IPS DF 6.9 (cell line): Measurements from ENCODE around the gene SYTL2.
A peak's percentile ranks its signal among the peaks of the same experiment; 100 is the strongest.

ENCODE experiments used
- DNase-seq: peaks from one replicate; pipeline ENCODE4 v3.0.0-alpha.2; 2013; ENCODE audit warnings: low read depth, low spot score
- H3K27ac ChIP-seq: one replicate; pipeline ENCODE4 v1.5.1; 2013; ENCODE audit warnings: low read length, control low read depth
- H3K27me3 ChIP-seq: 2 replicates; pipeline ENCODE4 v1.6.1; 2013; ENCODE audit warnings: mild to moderate bottlenecking, low read length; ENCODE audit not compliant: control insufficient read depth, insufficient read depth
- H3K36me3 ChIP-seq: 2 replicates; pipeline ENCODE4 v1.6.1; 2013; ENCODE audit warnings: low read length; ENCODE audit not compliant: control insufficient read depth, insufficient read depth
- H3K4me1 ChIP-seq: 2 replicates; pipeline ENCODE4 v1.6.1; 2013; ENCODE audit warnings: low read length; ENCODE audit not compliant: control insufficient read depth, insufficient read depth
- H3K4me3 ChIP-seq: 2 replicates; pipeline ENCODE4 v1.5.1; 2013; ENCODE audit warnings: mild to moderate bottlenecking, low read length
- H3K9me3 ChIP-seq: 2 replicates; pipeline ENCODE4 v1.6.1; 2013; ENCODE audit warnings: low read length, inconsistent platforms; ENCODE audit not compliant: control insufficient read depth, insufficient read depth
- WGBS: extraction: QIAGEN DNeasy Blood & Tissue Kit; methylation state at CpG from one replicate; pipeline ENCODE4 v1.1.7; 2013; ENCODE audit warnings: mixed read lengths, missing lambda C conversion rate; ENCODE audit not compliant: insufficient read length, insufficient coverage; 5-methylcytosine and 5-hydroxymethylcytosine counted together

SYTL2 gene

GRCh38 chr11:85735876-85736460, 75.0 kb downstream of the SYTL2 start:
- no CpG with 5 or more reads among the region's 5 CpGs for WGBS
- Histone ChIP-seq H3K27me3 (no peaks in the 10 kb centered on the region; the same call in 1 of the 2 replicates), H3K27ac (no peak overlapping the region), H3K36me3 (no peaks in the 10 kb centered on the region), H3K4me3 (no peak overlapping the region), H3K9me3 (no peaks in the 10 kb centered on the region), H3K4me1 (no peaks in the 10 kb centered on the region)
- no peak for DNase-seq

DNA sequence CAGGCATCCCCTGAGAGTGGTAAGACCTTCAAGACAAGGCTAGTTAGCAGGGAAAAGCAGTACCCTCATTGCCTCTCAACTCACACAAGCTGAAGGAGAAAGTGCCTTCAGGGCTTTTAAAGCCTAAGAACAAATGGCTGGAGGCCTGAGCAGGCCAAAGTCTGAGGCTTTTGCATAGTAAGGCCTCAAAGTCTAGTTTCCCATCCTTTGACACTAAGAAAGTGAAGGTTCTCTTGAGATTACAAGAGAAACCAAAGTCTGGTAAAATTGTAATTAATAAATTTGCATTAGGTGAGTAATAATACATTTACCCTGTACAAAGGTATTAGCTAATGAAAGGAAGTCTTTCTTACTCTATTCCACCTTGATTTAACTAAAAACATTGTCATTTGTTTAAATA, 78.0 kb downstream of the SYTL2 start:
- no peaks in the 10 kb centered on the region for H3K36me3 ChIP-seq
- no peak overlapping the region for H3K27ac ChIP-seq
- no peaks in the 10 kb centered on the region for H3K4me1 ChIP-seq
- H3K27me3 ChIP-seq = no peaks in the 10 kb centered on the region
- no peak for DNase-seq
- no peaks in the 10 kb centered on the region for H3K9me3 ChIP-seq
- H3K4me3 ChIP-seq = no peak overlapping the region

DNA sequence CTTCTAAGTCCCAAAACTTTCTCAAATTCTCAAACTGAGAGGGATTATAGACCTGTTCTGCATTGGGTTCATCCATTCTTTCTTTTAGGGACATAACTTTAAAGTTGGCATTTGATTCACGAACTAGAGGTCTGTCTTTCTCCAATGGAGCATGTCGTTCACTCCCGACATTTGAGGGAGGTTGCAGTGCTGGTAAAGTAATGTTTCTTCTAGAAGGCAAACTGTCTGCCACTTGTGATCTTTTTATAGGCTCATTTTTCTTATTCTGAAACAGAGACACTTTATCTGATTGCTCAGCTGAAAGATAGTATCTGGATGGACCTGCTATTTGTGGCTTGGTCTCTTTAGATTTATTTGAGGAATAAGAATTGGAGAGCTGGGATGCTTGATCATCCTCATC, 84.6 kb downstream of the SYTL2 start:
- no peaks in the 10 kb centered on the region for H3K36me3 ChIP-seq
- H3K27me3 ChIP-seq = no peaks in the 10 kb centered on the region
- WGBS = no CpG with 5 or more reads among the region's 3 CpGs

GRCh38 chr11:85725510-85726258, 85.3 kb downstream of the SYTL2 start:
- no peaks in the 10 kb centered on the region for H3K9me3 ChIP-seq
- no peak overlapping the region for H3K4me3 ChIP-seq
- H3K27me3 ChIP-seq = no peaks in the 10 kb centered on the region
- no peaks in the 10 kb centered on the region for H3K4me1 ChIP-seq
- WGBS = no CpG with 5 or more reads among the region's 3 CpGs
- H3K27ac ChIP-seq = no peak overlapping the region
- DNase-seq = no peak
- H3K36me3 ChIP-seq = no peaks in the 10 kb centered on the region

More for the DNA sequence above, 84.6 kb downstream of the SYTL2 start:
- Histone ChIP-seq H3K4me1 (no peaks in the 10 kb centered on the region), H3K27ac (no peak overlapping the region), H3K9me3 (no peaks in the 10 kb centered on the region), H3K4me3 (no peak overlapping the region)
- no peak for DNase-seq

GRCh38 chr11:85724748-85725465, 86.0 kb downstream of the SYTL2 start:
- no peaks in the 10 kb centered on the region for H3K36me3 ChIP-seq
- no peaks in the 10 kb centered on the region for H3K27me3 ChIP-seq
- H3K4me3 ChIP-seq = no peak overlapping the region
- no peaks in the 10 kb centered on the region for H3K9me3 ChIP-seq
- no peak for DNase-seq
- WGBS = no CpG with 5 or more reads among the region's 6 CpGs
- H3K4me1 ChIP-seq = no peaks in the 10 kb centered on the region
- H3K27ac ChIP-seq = no peak overlapping the region

DNA sequence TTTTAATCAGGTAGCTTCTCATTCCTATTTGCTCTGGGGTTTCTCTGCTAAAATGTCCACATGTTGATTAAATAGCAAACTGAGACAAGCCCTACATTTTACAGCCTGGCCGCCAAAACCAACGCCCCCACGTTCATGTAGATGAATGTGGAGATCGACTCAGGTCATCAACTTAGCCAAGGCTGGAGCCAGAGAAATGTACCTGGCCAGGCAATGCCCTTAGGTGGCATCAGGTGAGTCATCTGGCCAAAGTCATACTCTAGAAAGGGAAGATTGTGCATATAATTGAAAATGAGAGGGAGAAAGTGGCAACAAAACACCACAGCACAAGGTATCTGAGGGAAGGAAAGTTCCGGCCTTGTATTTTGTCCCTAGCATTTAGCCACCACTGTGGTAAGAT, 87.9 kb downstream of the SYTL2 start:
- H3K4me3 ChIP-seq = no peak overlapping the region
- H3K36me3 ChIP-seq = no peaks in the 10 kb centered on the region
- H3K9me3 ChIP-seq = no peaks in the 10 kb centered on the region
- no CpG with 5 or more reads among the region's 5 CpGs for WGBS
- DNase-seq = no peak
- H3K27ac ChIP-seq = no peak overlapping the region
- peaks cover 3% of the 10 kb centered on the region; the same call in 1 of the 2 replicates for H3K4me1 ChIP-seq
- H3K27me3 ChIP-seq = no peaks in the 10 kb centered on the region

DNA sequence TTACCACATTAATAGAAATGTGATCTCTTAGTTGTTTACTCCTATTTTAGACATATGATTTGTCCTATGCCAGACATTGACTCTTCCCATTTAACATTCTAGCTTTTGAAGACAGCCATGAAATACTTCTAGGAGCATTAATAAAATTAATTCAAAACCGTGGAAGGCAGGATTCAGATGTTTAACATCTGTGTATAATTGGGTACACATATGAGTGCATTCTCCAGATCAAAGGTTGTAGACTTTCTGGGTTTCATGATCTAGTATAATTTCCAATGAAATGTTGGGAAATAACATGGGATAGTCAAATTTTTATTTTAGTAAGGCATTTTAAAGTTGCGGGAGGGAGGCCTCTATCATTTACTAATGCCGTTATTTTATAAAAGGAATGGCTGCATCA, 89.8 kb downstream of the SYTL2 start:
- H3K4me1 ChIP-seq = peaks cover 4% of the 10 kb centered on the region; the same call in 1 of the 2 replicates

GRCh38 chr11:85718991-85719807, 91.7 kb downstream of the SYTL2 start:
- no peaks in the 10 kb centered on the region for H3K9me3 ChIP-seq
- no peak overlapping the region for H3K4me3 ChIP-seq
- no CpG with 5 or more reads among the region's 10 CpGs for WGBS
- no peaks in the 10 kb centered on the region for H3K27me3 ChIP-seq
- H3K36me3 ChIP-seq = no peaks in the 10 kb centered on the region
- peak; percentile 47 for DNase-seq
- no peak overlapping the region for H3K27ac ChIP-seq
- H3K4me1 ChIP-seq = peaks cover 5% of the 10 kb centered on the region; the same call in 1 of the 2 replicates

More for the DNA sequence above, 89.8 kb downstream of the SYTL2 start:
- DNase-seq = no peak
- Histone ChIP-seq H3K4me3 (no peak overlapping the region), H3K36me3 (no peaks in the 10 kb centered on the region), H3K27me3 (no peaks in the 10 kb centered on the region), H3K27ac (no peak overlapping the region), H3K9me3 (no peaks in the 10 kb centered on the region)
- no CpG with 5 or more reads among the region's 3 CpGs for WGBS

- DNase-seq = no peak
- no peak overlapping the region for H3K27ac ChIP-seq
- no peaks in the 10 kb centered on the region for H3K27me3 ChIP-seq
- no CpG with 5 or more reads among the region's 7 CpGs for WGBS
- H3K36me3 ChIP-seq = no peaks in the 10 kb centered on the region
- H3K4me1 ChIP-seq = peaks cover 5% of the 10 kb centered on the region; the same call in 1 of the 2 replicates
- H3K9me3 ChIP-seq = no peaks in the 10 kb centered on the region
- no peak overlapping the region for H3K4me3 ChIP-seq
These were observed 92.6 kb downstream of the SYTL2 start for GRCh38 chr11:85718126-85718943.
